Measurements from ENCODE around the gene ATG5. TPM values are rescaled to one million over a fixed set of nuclear protein-coding genes. Genes with fewer than 3 reads are reported as not detected.

ATG5 gene
- total and polyA plus RNA-seq, 9 of the 15 experiments (the other 6 are each of a cell fraction or from before 2014, with no cell fraction given): 29.0 to 80.0 (median 53.2) TPM

DNA sequence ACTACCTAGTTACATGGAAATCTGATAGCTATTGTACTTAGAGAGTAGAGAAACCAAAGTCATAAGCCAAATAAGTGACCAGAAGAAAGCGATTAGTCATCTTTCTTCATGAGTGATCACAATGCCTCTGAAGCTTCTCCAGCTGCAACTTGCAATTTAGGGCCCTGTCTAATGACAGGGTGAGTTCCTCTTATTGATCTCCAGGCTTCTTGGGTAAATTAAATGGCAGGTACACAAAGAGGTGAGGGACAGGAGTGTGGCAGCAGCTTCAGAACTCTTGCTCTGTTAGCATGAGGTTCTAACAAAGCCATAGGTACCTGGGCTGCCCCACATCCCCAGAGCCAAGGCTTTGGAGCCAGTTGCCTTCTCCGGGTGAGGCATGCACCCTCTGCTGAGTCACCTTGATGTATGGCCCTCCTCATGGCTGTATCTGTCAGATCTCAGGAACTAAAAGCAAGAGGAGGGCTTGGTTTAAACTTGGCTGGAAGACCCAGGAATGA, 178.7 kb downstream of the ATG5 start (continued):
- TF ChIP-seq YY1 (IDR thresholded peaks at IDR 0.05; ENCODE audit: borderline replicate concordance in 1 of 3, control insufficient read depth in 1 of 3, extremely low read depth in 1 of 3, insufficient read depth in 3 of 3, insufficient read length in 1 of 3, insufficient replicate concordance in 2 of 3, low read depth in 1 of 3, low read length in 2 of 3) (no peak), ZSCAN29 (IDR thresholded peaks at IDR 0.05) (no peak), ARID2 (IDR thresholded peaks at IDR 0.05) (no peak), ESRRB (CRISPR knock-in tag; IDR thresholded peaks at IDR 0.05; ENCODE audit: borderline replicate concordance) (no peak), CHCHD3 (CRISPR knock-in tag; IDR thresholded peaks at IDR 0.05) (no peak), TAF15 (IDR thresholded peaks at IDR 0.05; ENCODE audit: low read depth, low read length) (no peak), TOE1 (IDR thresholded peaks at IDR 0.05; ENCODE audit: borderline replicate concordance) (no peak), TOE1 (CRISPR knock-in tag; IDR thresholded peaks at IDR 0.05; ENCODE audit: borderline replicate concordance, low read depth) (no peak), MAFG (tag; conservative IDR thresholded peaks at IDR 0.05) (peak; percentile 76), SPI1 (IDR thresholded peaks at IDR 0.05; ENCODE audit: borderline replicate concordance, low read depth, low read length) (0 out of 2 replicates have a peak, but pooled peaks have one; percentile 32), TGIF2 (CRISPR knock-in tag; IDR thresholded peaks at IDR 0.05) (no peak), ZBTB7A (IDR thresholded peaks at IDR 0.05; ENCODE audit: borderline replicate concordance, control insufficient read depth, low read depth, low read length) (no peak), SMAD3 (CRISPR knock-in tag; conservative IDR thresholded peaks at IDR 0.05) (no peak), TFAM (CRISPR knock-in tag; conservative IDR thresholded peaks at IDR 0.05) (no peak), NEUROD1 (IDR thresholded peaks at IDR 0.05; ENCODE audit: borderline replicate concordance, low read depth, low read length, partially characterized antibody) (no peak), PYGO2 (tag; IDR thresholded peaks at IDR 0.05) (no peak), ZNF311 (CRISPR knock-in tag; IDR thresholded peaks at IDR 0.05) (no peak)
- TF ChIP-seq, protein P1, sequence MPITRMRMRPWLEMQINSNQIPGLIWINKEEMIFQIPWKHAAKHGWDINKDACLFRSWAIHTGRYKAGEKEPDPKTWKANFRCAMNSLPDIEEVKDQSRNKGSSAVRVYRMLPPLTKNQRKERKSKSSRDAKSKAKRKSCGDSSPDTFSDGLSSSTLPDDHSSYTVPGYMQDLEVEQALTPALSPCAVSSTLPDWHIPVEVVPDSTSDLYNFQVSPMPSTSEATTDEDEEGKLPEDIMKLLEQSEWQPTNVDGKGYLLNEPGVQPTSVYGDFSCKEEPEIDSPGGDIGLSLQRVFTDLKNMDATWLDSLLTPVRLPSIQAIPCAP (CRISPR knock-in tag; IDR thresholded peaks at IDR 0.05; ENCODE audit: borderline replicate concordance): no peak
- TF ChIP-seq, protein P2, sequence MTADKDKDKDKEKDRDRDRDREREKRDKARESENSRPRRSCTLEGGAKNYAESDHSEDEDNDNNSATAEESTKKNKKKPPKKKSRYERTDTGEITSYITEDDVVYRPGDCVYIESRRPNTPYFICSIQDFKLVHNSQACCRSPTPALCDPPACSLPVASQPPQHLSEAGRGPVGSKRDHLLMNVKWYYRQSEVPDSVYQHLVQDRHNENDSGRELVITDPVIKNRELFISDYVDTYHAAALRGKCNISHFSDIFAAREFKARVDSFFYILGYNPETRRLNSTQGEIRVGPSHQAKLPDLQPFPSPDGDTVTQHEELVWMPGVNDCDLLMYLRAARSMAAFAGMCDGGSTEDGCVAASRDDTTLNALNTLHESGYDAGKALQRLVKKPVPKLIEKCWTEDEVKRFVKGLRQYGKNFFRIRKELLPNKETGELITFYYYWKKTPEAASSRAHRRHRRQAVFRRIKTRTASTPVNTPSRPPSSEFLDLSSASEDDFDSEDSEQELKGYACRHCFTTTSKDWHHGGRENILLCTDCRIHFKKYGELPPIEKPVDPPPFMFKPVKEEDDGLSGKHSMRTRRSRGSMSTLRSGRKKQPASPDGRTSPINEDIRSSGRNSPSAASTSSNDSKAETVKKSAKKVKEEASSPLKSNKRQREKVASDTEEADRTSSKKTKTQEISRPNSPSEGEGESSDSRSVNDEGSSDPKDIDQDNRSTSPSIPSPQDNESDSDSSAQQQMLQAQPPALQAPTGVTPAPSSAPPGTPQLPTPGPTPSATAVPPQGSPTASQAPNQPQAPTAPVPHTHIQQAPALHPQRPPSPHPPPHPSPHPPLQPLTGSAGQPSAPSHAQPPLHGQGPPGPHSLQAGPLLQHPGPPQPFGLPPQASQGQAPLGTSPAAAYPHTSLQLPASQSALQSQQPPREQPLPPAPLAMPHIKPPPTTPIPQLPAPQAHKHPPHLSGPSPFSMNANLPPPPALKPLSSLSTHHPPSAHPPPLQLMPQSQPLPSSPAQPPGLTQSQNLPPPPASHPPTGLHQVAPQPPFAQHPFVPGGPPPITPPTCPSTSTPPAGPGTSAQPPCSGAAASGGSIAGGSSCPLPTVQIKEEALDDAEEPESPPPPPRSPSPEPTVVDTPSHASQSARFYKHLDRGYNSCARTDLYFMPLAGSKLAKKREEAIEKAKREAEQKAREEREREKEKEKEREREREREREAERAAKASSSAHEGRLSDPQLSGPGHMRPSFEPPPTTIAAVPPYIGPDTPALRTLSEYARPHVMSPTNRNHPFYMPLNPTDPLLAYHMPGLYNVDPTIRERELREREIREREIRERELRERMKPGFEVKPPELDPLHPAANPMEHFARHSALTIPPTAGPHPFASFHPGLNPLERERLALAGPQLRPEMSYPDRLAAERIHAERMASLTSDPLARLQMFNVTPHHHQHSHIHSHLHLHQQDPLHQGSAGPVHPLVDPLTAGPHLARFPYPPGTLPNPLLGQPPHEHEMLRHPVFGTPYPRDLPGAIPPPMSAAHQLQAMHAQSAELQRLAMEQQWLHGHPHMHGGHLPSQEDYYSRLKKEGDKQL (CRISPR knock-in tag; IDR thresholded peaks at IDR 0.05; ENCODE audit: borderline replicate concordance): no peak
- TF ChIP-seq, protein P3, sequence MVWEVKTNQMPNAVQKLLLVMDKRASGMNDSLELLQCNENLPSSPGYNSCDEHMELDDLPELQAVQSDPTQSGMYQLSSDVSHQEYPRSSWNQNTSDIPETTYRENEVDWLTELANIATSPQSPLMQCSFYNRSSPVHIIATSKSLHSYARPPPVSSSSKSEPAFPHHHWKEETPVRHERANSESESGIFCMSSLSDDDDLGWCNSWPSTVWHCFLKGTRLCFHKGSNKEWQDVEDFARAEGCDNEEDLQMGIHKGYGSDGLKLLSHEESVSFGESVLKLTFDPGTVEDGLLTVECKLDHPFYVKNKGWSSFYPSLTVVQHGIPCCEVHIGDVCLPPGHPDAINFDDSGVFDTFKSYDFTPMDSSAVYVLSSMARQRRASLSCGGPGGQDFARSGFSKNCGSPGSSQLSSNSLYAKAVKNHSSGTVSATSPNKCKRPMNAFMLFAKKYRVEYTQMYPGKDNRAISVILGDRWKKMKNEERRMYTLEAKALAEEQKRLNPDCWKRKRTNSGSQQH (CRISPR knock-in tag; IDR thresholded peaks at IDR 0.05): no peak

Measured in K562 (cell line).